GM21529 (cell line): Measurements from ENCODE around the gene SDCCAG8.

Experiments
- ATAC-seq: cut with Tn5 transposase; IDR thresholded peaks from one replicate; pipeline ENCODE4 v1.9.1; 2021; ENCODE audit not compliant: unreplicated experiment

Gene SDCCAG8

DNA sequence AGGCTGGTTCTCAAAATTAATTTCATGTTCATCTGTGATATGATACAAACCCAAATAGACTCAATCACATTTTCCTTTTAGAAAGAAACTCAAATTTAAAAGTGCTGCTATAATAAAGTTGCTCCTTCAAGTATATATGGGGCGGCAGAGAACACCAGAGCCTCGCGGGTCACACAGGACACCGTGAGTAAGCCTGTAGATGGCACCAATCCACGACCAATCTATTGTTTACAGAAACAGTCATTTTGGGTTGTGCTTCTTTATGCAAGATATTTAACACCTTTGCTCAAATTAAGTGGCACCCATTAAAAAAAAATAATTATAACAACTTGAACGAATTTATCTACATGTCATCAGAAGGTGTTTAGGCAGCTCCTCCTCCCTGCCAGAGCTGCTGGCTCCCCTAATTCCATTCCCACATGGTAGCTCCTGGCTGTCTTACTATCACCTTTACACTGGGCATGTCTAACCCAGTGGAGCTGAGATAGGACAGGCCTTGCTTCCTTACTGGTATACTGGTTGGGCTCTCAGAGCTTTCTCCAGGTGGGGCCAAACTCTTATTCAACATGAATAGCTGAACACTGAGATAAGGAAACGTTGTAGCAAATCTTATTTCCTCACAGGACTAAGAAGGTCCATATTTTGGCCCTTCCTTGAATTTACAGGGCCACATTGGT lies 287.0 kb downstream of the SDCCAG8 start:
- no peak for ATAC-seq

GRCh38 chr1:243543501-243543900 lies 287.7 kb downstream of the SDCCAG8 start:
- no peak for ATAC-seq

GRCh38 chr1:243546457-243546856 lies 290.6 kb downstream of the SDCCAG8 start:
- no peak for ATAC-seq

- no peak for ATAC-seq
Measured at GRCh38 chr1:243547891-243548290, 292.1 kb downstream of the SDCCAG8 start.

GRCh38 chr1:243548516-243548915 lies 292.7 kb downstream of the SDCCAG8 start:
- no peak for ATAC-seq

GRCh38 chr1:243549108-243549507 lies 293.3 kb downstream of the SDCCAG8 start:
- no peak for ATAC-seq
